Trophoblast cell (in vitro differentiated cells and primary cell): ENCODE measurements around the gene SLC34A1.

ENCODE experiments used
- DNase-seq, 2 donors: peaks; one replicate each; pipeline ENCODE4 v3.0.0-alpha.2; 2016
- H2AFZ ChIP-seq: 2 replicates; pipeline ENCODE4 v1.6.1; 2013; ENCODE audit warnings: low read length, moderate library complexity, mild to moderate bottlenecking; ENCODE audit not compliant: insufficient read depth, poor library complexity
- H2AK5ac ChIP-seq: 2 replicates; pipeline ENCODE4 v1.6.1; 2013; ENCODE audit warnings: mild to moderate bottlenecking, low read length
- H2BK120ac ChIP-seq: 2 replicates; pipeline ENCODE4 v1.6.1; 2013; ENCODE audit warnings: low read length, mild to moderate bottlenecking, moderate library complexity; ENCODE audit not compliant: insufficient read depth, poor library complexity
- H2BK12ac ChIP-seq: 2 replicates; pipeline ENCODE4 v1.6.1; 2013; ENCODE audit warnings: mild to moderate bottlenecking, low read length, moderate library complexity
- H2BK5ac ChIP-seq: 2 replicates; pipeline ENCODE4 v1.6.1; 2013; ENCODE audit warnings: low read length, low read depth, moderate library complexity, mild to moderate bottlenecking; ENCODE audit not compliant: poor library complexity
- H3K14ac ChIP-seq: 2 replicates; pipeline ENCODE4 v1.6.1; 2013; ENCODE audit warnings: mild to moderate bottlenecking, low read length
- H3K18ac ChIP-seq: 2 replicates; pipeline ENCODE4 v1.6.1; 2013; ENCODE audit warnings: mild to moderate bottlenecking, low read length
- H3K23ac ChIP-seq: 2 replicates; pipeline ENCODE4 v1.6.1; 2013; ENCODE audit warnings: low read length
- H3K27ac ChIP-seq: 2 replicates; pipeline ENCODE4 v1.5.1; 2013; ENCODE audit warnings: low read depth, mild to moderate bottlenecking, inconsistent platforms, low read length, moderate library complexity
- H3K27me3 ChIP-seq: 2 replicates; pipeline ENCODE4 v1.6.1; 2013; ENCODE audit warnings: inconsistent platforms, mild to moderate bottlenecking, low read length, moderate library complexity; ENCODE audit not compliant: insufficient read depth
- H3K36me3 ChIP-seq, 2 experiments: 1 replicate in 1 of 2; 2 replicates in 1 of 2; pipeline ENCODE4 v1.6.1; 2013; ENCODE audit warnings: low read length in 2 of 2, mild to moderate bottlenecking in 2 of 2, moderate library complexity in 1 of 2; ENCODE audit not compliant: insufficient read depth in 2 of 2, control insufficient read depth in 1 of 2
- H3K4ac ChIP-seq: 2 replicates; pipeline ENCODE4 v1.6.1; 2013; ENCODE audit warnings: low read depth, mild to moderate bottlenecking, low read length, moderate library complexity
- H3K4me1 ChIP-seq, 2 experiments: 1 replicate in 1 of 2; 2 replicates in 1 of 2; pipeline ENCODE4 v1.6.1; 2013; ENCODE audit warnings: low read length in 2 of 2, mild to moderate bottlenecking in 2 of 2, moderate library complexity in 1 of 2; ENCODE audit not compliant: insufficient read depth in 2 of 2, control insufficient read depth in 1 of 2
- H3K4me2 ChIP-seq: 2 replicates; pipeline ENCODE4 v1.6.1; 2013; ENCODE audit warnings: inconsistent platforms, mild to moderate bottlenecking, low read length, moderate library complexity
- H3K4me3 ChIP-seq: 2 replicates; pipeline ENCODE4 v1.5.1; 2013; ENCODE audit warnings: mild to moderate bottlenecking, low read depth, low read length, inconsistent platforms
- H3K79me1 ChIP-seq: one replicate; pipeline ENCODE4 v1.6.1; 2013; ENCODE audit warnings: low read length
- H3K79me2 ChIP-seq: 2 replicates; pipeline ENCODE4 v1.6.1; 2013; ENCODE audit warnings: low read length, mild to moderate bottlenecking; ENCODE audit not compliant: control insufficient read depth, insufficient read depth, poor library complexity
- H3K9ac ChIP-seq: 2 replicates; pipeline ENCODE4 v1.6.1; 2013; ENCODE audit warnings: mild to moderate bottlenecking, low read length
- H3K9me3 ChIP-seq: 2 replicates; pipeline ENCODE4 v1.6.1; 2013; ENCODE audit warnings: low read depth, mild to moderate bottlenecking, control low read depth, inconsistent platforms, low read length; ENCODE audit not compliant: insufficient read depth
- H4K12ac ChIP-seq: 2 replicates; pipeline ENCODE4 v1.6.1; 2013; ENCODE audit warnings: low read depth, mild to moderate bottlenecking, low read length, moderate library complexity
- H4K8ac ChIP-seq: 2 replicates; pipeline ENCODE4 v1.6.1; 2013; ENCODE audit warnings: low read depth, mild to moderate bottlenecking, low read length, moderate library complexity
- H4K91ac ChIP-seq: one replicate; pipeline ENCODE4 v1.6.1; 2013; ENCODE audit warnings: low read depth, mild to moderate bottlenecking, low read length, moderate library complexity
- WGBS: extraction: QIAGEN DNeasy Blood & Tissue Kit; methylation state at CpG from one replicate; pipeline ENCODE4 v1.1.7; 2013; ENCODE audit warnings: missing lambda C conversion rate; ENCODE audit not compliant: insufficient read length, insufficient coverage; ENCODE audit errors: extremely low coverage; 5-methylcytosine and 5-hydroxymethylcytosine counted together

The SLC34A1 gene

GRCh38 chr5:177427211-177427822, 43.1 kb downstream of the SLC34A1 start:
- no peak overlapping the region for H3K23ac ChIP-seq
- H3K27ac ChIP-seq, result peak overlapping the region; percentile 54
- no peak overlapping the region for H2BK5ac ChIP-seq
- no peak overlapping the region for H2BK12ac ChIP-seq
- H3K79me2 ChIP-seq, result peaks cover 5% of the 10 kb centered on the region
- peak overlapping the region; percentile 86 for H4K91ac ChIP-seq
- DNase-seq, result peak in 1 of 2 donors; percentile 33
- no peak overlapping the region for H2BK120ac ChIP-seq
- H3K4me2 ChIP-seq, result peak overlapping the region; percentile 81
- H3K4ac ChIP-seq, result peak overlapping the region; percentile 42
- WGBS, result no CpG with 5 or more reads among the region's 11 CpGs
- peaks cover 10 to 14% of the 10 kb centered on the region in 2 experiments for H3K36me3 ChIP-seq
- peak overlapping the region; percentile 89 for H3K9ac ChIP-seq
- peak overlapping the region; percentile 61 for H4K8ac ChIP-seq
- H3K18ac ChIP-seq, result peak overlapping the region; percentile 95
- H3K9me3 ChIP-seq, result no peaks in the 10 kb centered on the region
- H3K14ac ChIP-seq, result peak overlapping the region; percentile 92
- H4K12ac ChIP-seq, result no peak overlapping the region
- peaks cover 9% of the 10 kb centered on the region for H3K79me1 ChIP-seq
- no peaks in the 10 kb centered on the region for H3K27me3 ChIP-seq
- peak overlapping the region; percentile 84 for H3K4me3 ChIP-seq
- H3K4me1 ChIP-seq, result peaks cover 13 to 14% of the 10 kb centered on the region in 2 experiments
- H2AK5ac ChIP-seq, result peak overlapping the region; percentile 1
- H2AFZ ChIP-seq, result peak overlapping the region; percentile 77

- H2AFZ ChIP-seq, result no peak overlapping the region
- H3K9ac ChIP-seq, result no peak overlapping the region
- H3K4me1 ChIP-seq, result peaks cover 13 to 14% of the 10 kb centered on the region in 2 experiments
- H2BK5ac ChIP-seq, result no peak overlapping the region
- H3K4me3 ChIP-seq, result no peak overlapping the region
- H3K14ac ChIP-seq, result no peak overlapping the region
- peaks cover 18 to 21% of the 10 kb centered on the region in 2 experiments for H3K36me3 ChIP-seq
- no peak overlapping the region for H4K12ac ChIP-seq
- no peak overlapping the region for H3K18ac ChIP-seq
- no peak overlapping the region for H2AK5ac ChIP-seq
- H4K8ac ChIP-seq, result no peak overlapping the region
- peaks cover 5% of the 10 kb centered on the region for H3K79me2 ChIP-seq
- peaks cover 9% of the 10 kb centered on the region for H3K79me1 ChIP-seq
- no peak overlapping the region for H3K27ac ChIP-seq
- H2BK120ac ChIP-seq, result no peak overlapping the region
- H3K27me3 ChIP-seq, result no peaks in the 10 kb centered on the region
- H2BK12ac ChIP-seq, result no peak overlapping the region
- H3K4ac ChIP-seq, result peak overlapping the region; percentile 13
- peak overlapping the region; percentile 81 for H3K4me2 ChIP-seq
- no CpG with 5 or more reads among the region's 11 CpGs for whole genome bisulfite sequencing
- no peaks in the 10 kb centered on the region for H3K9me3 ChIP-seq
- no peak overlapping the region for H4K91ac ChIP-seq
- DNase-seq, result no peak
- no peak overlapping the region for H3K23ac ChIP-seq
These were observed 43.8 kb downstream of the SLC34A1 start for GRCh38 chr5:177427919-177428573.

- Histone ChIP-seq H3K4me2 (no peak overlapping the region), H2AK5ac (no peak overlapping the region), H3K9me3 (no peaks in the 10 kb centered on the region), H3K4me3 (no peak overlapping the region), H3K4ac (no peak overlapping the region), H3K18ac (no peak overlapping the region), H3K14ac (no peak overlapping the region), H2BK120ac (no peak overlapping the region), H4K91ac (no peak overlapping the region), H3K36me3 (peaks cover 23 to 27% of the 10 kb centered on the region in 2 experiments), H3K23ac (no peak overlapping the region), H3K27ac (no peak overlapping the region), H2BK12ac (no peak overlapping the region), H3K4me1 (peaks cover 13 to 14% of the 10 kb centered on the region in 2 experiments), H3K27me3 (no peaks in the 10 kb centered on the region), H4K12ac (no peak overlapping the region), H3K9ac (no peak overlapping the region), H2AFZ (no peak overlapping the region), H3K79me1 (peaks cover 9% of the 10 kb centered on the region), H3K79me2 (peaks cover 5% of the 10 kb centered on the region), H4K8ac (no peak overlapping the region), H2BK5ac (no peak overlapping the region)
- DNase-seq, result no peak
- WGBS, result no CpG with 5 or more reads among the region's 10 CpGs
These were observed 44.5 kb downstream of the SLC34A1 start for GRCh38 chr5:177428574-177429217.

GRCh38 chr5:177429248-177430040, 45.2 kb downstream of the SLC34A1 start:
- H2BK12ac ChIP-seq, result no peak overlapping the region
- H3K14ac ChIP-seq, result no peak overlapping the region
- no peak overlapping the region for H2BK5ac ChIP-seq
- DNase-seq, result peak; percentile 31 to 33
- no peak overlapping the region for H4K12ac ChIP-seq
- no peaks in the 10 kb centered on the region for H3K27me3 ChIP-seq
- H4K91ac ChIP-seq, result no peak overlapping the region
- H3K18ac ChIP-seq, result no peak overlapping the region
- H2AFZ ChIP-seq, result no peak overlapping the region
- no peak overlapping the region for H3K23ac ChIP-seq
- H4K8ac ChIP-seq, result no peak overlapping the region
- no peak overlapping the region for H2AK5ac ChIP-seq
- H2BK120ac ChIP-seq, result no peak overlapping the region
- H3K27ac ChIP-seq, result no peak overlapping the region
- no peak overlapping the region for H3K4me2 ChIP-seq
- H3K4me3 ChIP-seq, result peak overlapping the region; percentile 8
- H3K36me3 ChIP-seq, result peaks cover 30 to 35% of the 10 kb centered on the region in 2 experiments
- no peaks in the 10 kb centered on the region for H3K9me3 ChIP-seq
- no peak overlapping the region for H3K9ac ChIP-seq
- WGBS, result no CpG with 5 or more reads among the region's 6 CpGs
- H3K79me2 ChIP-seq, result peaks cover 5% of the 10 kb centered on the region
- H3K4ac ChIP-seq, result no peak overlapping the region
- peaks cover 9% of the 10 kb centered on the region for H3K79me1 ChIP-seq
- H3K4me1 ChIP-seq, result peaks cover 13 to 14% of the 10 kb centered on the region in 2 experiments
